Measurements from ENCODE around the gene HOXC6.

DNA sequence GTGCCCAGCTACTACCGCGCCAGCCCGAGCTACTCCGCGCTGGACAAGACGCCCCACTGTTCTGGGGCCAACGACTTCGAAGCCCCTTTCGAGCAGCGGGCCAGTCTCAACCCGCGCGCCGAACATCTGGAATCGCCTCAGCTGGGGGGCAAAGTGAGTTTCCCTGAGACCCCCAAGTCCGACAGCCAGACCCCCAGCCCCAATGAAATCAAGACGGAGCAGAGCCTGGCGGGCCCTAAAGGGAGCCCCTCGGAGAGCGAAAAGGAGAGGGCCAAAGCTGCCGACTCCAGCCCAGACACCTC, 42.6 kb upstream of the HOXC6 start:
- TF ChIP-seq, protein P1, sequence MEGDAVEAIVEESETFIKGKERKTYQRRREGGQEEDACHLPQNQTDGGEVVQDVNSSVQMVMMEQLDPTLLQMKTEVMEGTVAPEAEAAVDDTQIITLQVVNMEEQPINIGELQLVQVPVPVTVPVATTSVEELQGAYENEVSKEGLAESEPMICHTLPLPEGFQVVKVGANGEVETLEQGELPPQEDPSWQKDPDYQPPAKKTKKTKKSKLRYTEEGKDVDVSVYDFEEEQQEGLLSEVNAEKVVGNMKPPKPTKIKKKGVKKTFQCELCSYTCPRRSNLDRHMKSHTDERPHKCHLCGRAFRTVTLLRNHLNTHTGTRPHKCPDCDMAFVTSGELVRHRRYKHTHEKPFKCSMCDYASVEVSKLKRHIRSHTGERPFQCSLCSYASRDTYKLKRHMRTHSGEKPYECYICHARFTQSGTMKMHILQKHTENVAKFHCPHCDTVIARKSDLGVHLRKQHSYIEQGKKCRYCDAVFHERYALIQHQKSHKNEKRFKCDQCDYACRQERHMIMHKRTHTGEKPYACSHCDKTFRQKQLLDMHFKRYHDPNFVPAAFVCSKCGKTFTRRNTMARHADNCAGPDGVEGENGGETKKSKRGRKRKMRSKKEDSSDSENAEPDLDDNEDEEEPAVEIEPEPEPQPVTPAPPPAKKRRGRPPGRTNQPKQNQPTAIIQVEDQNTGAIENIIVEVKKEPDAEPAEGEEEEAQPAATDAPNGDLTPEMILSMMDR (IDR thresholded peaks at IDR 0.05), result no peak
- TF ChIP-seq POLR2A (IDR thresholded peaks at IDR 0.05) (no peak), EP300 (IDR thresholded peaks at IDR 0.05) (no peak)

Measured in tibial nerve (tissue), 4 donors.